Kidney epithelial cell (primary cell): ENCODE measurements around the gene NDUFB3. TPM values are rescaled to one million over a fixed set of nuclear protein-coding genes. Genes with fewer than 3 reads are reported as not detected.

ENCODE experiments used
- DNase-seq: peaks from one replicate; pipeline ENCODE4 v3.0.0-alpha.2; 2010; ENCODE audit warnings: low read depth
- H3K27me3 ChIP-seq: 2 replicates; pipeline ENCODE4 v1.6.0; 2011; ENCODE audit warnings: low read length; ENCODE audit not compliant: control insufficient read depth, insufficient read depth
- H3K36me3 ChIP-seq: 2 replicates; pipeline ENCODE4 v1.5.1; 2011; ENCODE audit warnings: low read length; ENCODE audit not compliant: control insufficient read depth, insufficient read depth
- H3K4me3 ChIP-seq: 2 replicates; pipeline ENCODE4 v1.5.1; 2011; ENCODE audit warnings: low read depth, mild to moderate bottlenecking, control low read depth, low read length
- CTCF ChIP-seq: IDR thresholded peaks from 2 replicates; pipeline ENCODE4 v1.5.1; 2011; ENCODE audit warnings: mild to moderate bottlenecking, moderate library complexity, low read length, control low read depth, inconsistent platforms; ENCODE audit not compliant: insufficient read depth, poor library complexity, severe bottlenecking
- total RNA-seq: library from RNA; depleted of rRNA; stranded (reverse); fragments of >200 nt; gene quantifications from 2 replicates; pipeline ENCODE4 v1.2.3, GENCODE V29; 2015

Gene NDUFB3
- total RNA-seq, 1 donor from 2014 or later = 59.0 TPM

- DNase-seq = no peak
- H3K36me3 ChIP-seq = no peaks in the 10 kb centered on the region
- H3K4me3 ChIP-seq = no peak overlapping the region
- H3K27me3 ChIP-seq = no peaks in the 10 kb centered on the region
- no peak for TF ChIP-seq CTCF
These were observed 24.9 kb upstream of the NDUFB3 start for GRCh38 chr2:201046881-201047280.

GRCh38 chr2:201049455-201049854 is 22.3 kb upstream of the NDUFB3 start:
- no peak for DNase-seq
- TF ChIP-seq CTCF = no peak
- Histone ChIP-seq H3K27me3 (no peaks in the 10 kb centered on the region), H3K36me3 (no peaks in the 10 kb centered on the region), H3K4me3 (no peak overlapping the region)

GRCh38 chr2:201057087-201057521 is 14.7 kb upstream of the NDUFB3 start:
- H3K27me3 ChIP-seq = no peaks in the 10 kb centered on the region
- no peak overlapping the region for H3K4me3 ChIP-seq
- TF ChIP-seq CTCF = no peak
- DNase-seq = no peak
- H3K36me3 ChIP-seq = no peaks in the 10 kb centered on the region

- no peak for TF ChIP-seq CTCF
- Histone ChIP-seq H3K4me3 (no peak overlapping the region), H3K27me3 (no peaks in the 10 kb centered on the region), H3K36me3 (no peaks in the 10 kb centered on the region)
- no peak for DNase-seq
These were observed 14.0 kb upstream of the NDUFB3 start for GRCh38 chr2:201057715-201058248.

- Histone ChIP-seq H3K36me3 (no peaks in the 10 kb centered on the region), H3K27me3 (no peaks in the 10 kb centered on the region), H3K4me3 (no peak overlapping the region)
- no peak for DNase-seq
- no peak for TF ChIP-seq CTCF
These were observed 12.9 kb upstream of the NDUFB3 start for GRCh38 chr2:201058914-201059313.
